Gastroesophageal sphincter (tissue), 3 donors: Measurements from ENCODE around the gene ZC2HC1B.

ENCODE experiments used
- CTCF ChIP-seq, 4 experiments: fragments of 200-600 bp in 2 of 4; fragments of 450-650 bp in 2 of 4; sonication (generic) in 1 of 4; IDR thresholded peaks; one replicate each; pipeline ENCODE4 v1.5.1; 2017 to 2019; ENCODE audit warnings: antibody characterized with exemption in 4 of 4, mild to moderate bottlenecking in 2 of 4, moderate library complexity in 2 of 4
- EP300 ChIP-seq: sonication (generic); formaldehyde crosslinking; IDR thresholded peaks from one replicate; pipeline ENCODE4 v1.6.1; 2017; ENCODE audit warnings: antibody characterized with exemption, mild to moderate bottlenecking
- POLR2AphosphoS5 ChIP-seq: sonication (generic); formaldehyde crosslinking; IDR thresholded peaks from one replicate; pipeline ENCODE4 v1.6.1; 2017; ENCODE audit warnings: antibody characterized with exemption

- TF ChIP-seq CTCF (IDR thresholded peaks at IDR 0.05) (no peak), EP300 (no peak), POLR2AphosphoS5 (no peak)
Measured at GRCh38 chr6:143963158-143963919, 99.1 kb downstream of the ZC2HC1B start.
